Body of pancreas (tissue), 4 donors: Measurements from ENCODE around the gene RGS1. TPM values are rescaled to one million over a fixed set of nuclear protein-coding genes. Genes with fewer than 3 reads are reported as not detected.
A peak's percentile ranks its signal among the peaks of the same experiment; 100 is the strongest.

ENCODE experiments used
- ATAC-seq: fragments of 150-250 bp; one replicate; pipeline ENCODE4 v1.9.1; 2016
- DNase-seq, 4 donors: peaks; one replicate each; pipeline ENCODE4 v3.0.0-alpha.2; 2019
- H3K27ac ChIP-seq, 4 donors: fragments of 200-600 bp; sonication (generic); 1 replicate in 3 of 4; 2 replicates in 1 of 4; pipeline versions ENCODE4 v1.5.1 to v1.6.1; 2016 to 2019; ENCODE audit warnings: mild to moderate bottlenecking in 1 of 4, mixed read lengths in 1 of 4, moderate library complexity in 1 of 4
- H3K27me3 ChIP-seq, 2 donors: fragments of 200-600 bp; sonication (generic); one replicate each; pipeline ENCODE4 v1.6.0; 2016; ENCODE audit warnings: mild to moderate bottlenecking in 1 of 2
- H3K36me3 ChIP-seq, 2 donors: fragments of 200-600 bp; sonication (generic); replicated peaks in 1 of 2; 2 replicates each; pipeline ENCODE4 v1.5.1; 2016; ENCODE audit warnings: low read depth in 2 of 2; ENCODE audit not compliant: insufficient read depth in 1 of 2
- H3K4me1 ChIP-seq: fragments of 200-600 bp; sonication (generic); one replicate; pipeline ENCODE4 v1.6.0; 2016
- H3K4me3 ChIP-seq, 2 donors: fragments of 200-600 bp; sonication (generic); 1 replicate in 1 of 2; 2 replicates in 1 of 2; pipeline ENCODE4 v1.5.1; 2016 to 2019
- H3K9me3 ChIP-seq, 3 donors: fragments of 200-600 bp; sonication (generic); 1 replicate in 2 of 3; 2 replicates in 1 of 3; pipeline ENCODE4 v1.5.1; 2016
- POLR2A ChIP-seq, 3 donors: fragments of 450-650 bp; IDR thresholded peaks; one replicate each; pipeline ENCODE4 v1.6.1; 2016; ENCODE audit warnings: antibody characterized with exemption in 3 of 3, mild to moderate bottlenecking in 2 of 3
- WGBS, 2 donors: methylation state at CpG; one replicate each; pipeline ENCODE4 v1.1.5; 2017; 5-methylcytosine and 5-hydroxymethylcytosine counted together
- intact Hi-C: fragments of 100-400 bp; cut with DNase I; formaldehyde crosslinking; loops from one replicate; pipeline ENCODE4 v1.15.1; 2023
- total RNA-seq, 2 donors: library from RNA; depleted of rRNA; stranded (reverse); fragments of >200 nt; gene quantifications; one replicate each; pipeline ENCODE4 v1.1.0, GENCODE V29; 2016
- TF ChIP-seq, protein P1 (sequence below), 7 experiments: fragments of 450-650 bp in 4 of 7; fragments of 200-600 bp in 3 of 7; sonication (generic) in 3 of 7; IDR thresholded peaks; one replicate each; pipeline ENCODE4 v1.5.1; 2016 to 2019; ENCODE audit warnings: antibody characterized with exemption in 7 of 7

The RGS1 gene
- total RNA-seq, 2 donors from 2014 or later, result 0.99 to 10.4 TPM

DNA sequence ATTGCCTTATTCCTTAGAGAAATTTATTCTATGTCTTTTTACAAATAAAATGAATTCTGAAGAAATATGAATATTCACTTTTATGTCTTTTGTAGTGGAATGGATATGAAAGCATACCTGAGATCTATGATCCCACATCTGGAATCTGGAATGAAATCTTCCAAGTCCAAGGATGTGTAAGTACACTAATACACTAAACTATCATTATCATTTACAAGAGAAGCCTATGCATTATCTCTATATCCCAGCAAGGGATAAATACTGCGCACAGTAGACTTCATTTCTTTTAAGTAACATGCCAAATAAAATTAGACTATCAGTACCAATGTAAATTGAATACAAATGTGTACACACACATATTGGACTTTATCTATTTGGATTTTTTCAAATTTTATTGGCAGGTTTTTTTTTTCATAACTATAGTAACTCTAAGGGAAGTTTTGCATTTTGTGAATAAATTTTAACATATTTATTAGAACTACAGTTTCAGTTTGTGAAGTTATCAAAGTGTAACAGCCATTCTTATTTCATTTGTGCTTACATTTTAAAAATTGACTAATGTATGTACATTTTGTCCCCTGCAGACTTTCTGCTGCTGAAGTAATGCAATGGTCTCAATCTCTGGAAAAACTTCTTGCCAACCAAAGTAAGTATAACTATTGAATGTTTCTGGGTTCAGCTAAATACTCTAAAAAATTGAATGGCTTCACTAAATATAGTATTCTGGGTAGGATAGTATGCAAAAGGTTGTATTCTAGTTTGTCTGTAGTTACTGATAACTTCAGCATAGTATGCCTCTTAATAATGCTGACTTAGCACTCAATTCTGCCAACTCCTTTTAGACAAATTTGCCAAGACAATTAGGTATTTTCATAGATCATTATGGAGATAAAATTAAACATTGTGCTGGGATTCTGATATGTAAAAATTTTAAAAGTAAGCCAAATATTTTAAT is 894 bp downstream of the RGS1 start:
- intact Hi-C loops, result no loop called here
- Histone ChIP-seq H3K4me3 (no peak overlapping the region), H3K27ac (no peak overlapping the region), H3K27me3 (no peaks in the 10 kb centered on the region), H3K36me3 (no peaks in the 10 kb centered on the region), H3K4me1 (peaks cover 6% of the 10 kb centered on the region), H3K9me3 (no peaks in the 10 kb centered on the region)
- WGBS, 2 donors, result 79 to 91% methylated on average over 1 of the region's 1 CpG
- DNase-seq (no peak), ATAC-seq (no peak)
- TF ChIP-seq, protein P1, sequence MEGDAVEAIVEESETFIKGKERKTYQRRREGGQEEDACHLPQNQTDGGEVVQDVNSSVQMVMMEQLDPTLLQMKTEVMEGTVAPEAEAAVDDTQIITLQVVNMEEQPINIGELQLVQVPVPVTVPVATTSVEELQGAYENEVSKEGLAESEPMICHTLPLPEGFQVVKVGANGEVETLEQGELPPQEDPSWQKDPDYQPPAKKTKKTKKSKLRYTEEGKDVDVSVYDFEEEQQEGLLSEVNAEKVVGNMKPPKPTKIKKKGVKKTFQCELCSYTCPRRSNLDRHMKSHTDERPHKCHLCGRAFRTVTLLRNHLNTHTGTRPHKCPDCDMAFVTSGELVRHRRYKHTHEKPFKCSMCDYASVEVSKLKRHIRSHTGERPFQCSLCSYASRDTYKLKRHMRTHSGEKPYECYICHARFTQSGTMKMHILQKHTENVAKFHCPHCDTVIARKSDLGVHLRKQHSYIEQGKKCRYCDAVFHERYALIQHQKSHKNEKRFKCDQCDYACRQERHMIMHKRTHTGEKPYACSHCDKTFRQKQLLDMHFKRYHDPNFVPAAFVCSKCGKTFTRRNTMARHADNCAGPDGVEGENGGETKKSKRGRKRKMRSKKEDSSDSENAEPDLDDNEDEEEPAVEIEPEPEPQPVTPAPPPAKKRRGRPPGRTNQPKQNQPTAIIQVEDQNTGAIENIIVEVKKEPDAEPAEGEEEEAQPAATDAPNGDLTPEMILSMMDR (IDR thresholded peaks at IDR 0.05), result no peak
- TF ChIP-seq POLR2A (IDR thresholded peaks at IDR 0.05), result no peak

DNA sequence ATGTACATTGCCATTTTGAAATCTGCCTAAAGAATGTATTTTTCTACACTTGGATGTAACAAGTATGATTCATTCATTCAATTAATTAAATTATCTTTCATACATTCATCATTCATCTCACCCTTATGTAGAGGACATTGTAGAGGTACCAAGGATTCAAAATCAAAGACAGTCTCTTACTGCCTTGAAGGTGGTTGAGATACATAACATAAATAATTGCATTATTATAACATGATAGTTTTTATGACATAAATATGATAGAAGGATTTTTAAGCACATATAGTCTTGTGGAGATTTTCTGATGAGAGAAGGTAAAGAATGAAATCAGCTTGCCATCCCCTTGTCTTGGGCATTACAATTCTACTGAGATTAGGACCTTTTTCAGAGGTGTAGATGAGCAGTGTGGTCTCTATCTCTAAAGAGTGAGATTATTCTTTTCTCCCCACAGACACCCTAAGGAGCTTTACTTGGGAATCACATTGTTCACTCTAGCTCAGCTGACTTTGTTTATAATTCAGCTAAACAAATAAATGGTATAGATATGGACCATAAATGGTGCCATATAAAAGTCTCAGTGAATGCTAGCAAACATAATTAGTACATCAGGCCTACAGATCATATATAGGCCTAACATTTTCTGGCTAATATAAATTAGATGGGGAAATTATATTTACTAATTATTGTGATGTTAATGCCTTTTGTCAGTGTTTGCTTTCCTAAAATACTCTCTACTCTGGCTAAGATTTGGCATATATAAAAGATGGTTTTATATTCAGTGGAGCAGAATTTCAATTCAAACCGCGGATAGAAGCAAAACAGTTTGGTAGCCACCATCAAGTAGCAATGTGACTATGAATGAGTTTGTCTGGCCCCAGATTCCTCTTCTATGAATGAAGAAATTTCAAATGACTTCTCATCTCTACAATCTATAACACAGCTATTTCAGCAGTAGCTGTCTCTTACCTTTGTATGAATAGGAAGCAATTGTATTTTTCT is 1.9 kb downstream of the RGS1 start:
- intact Hi-C loops, result no loop called here
- Histone ChIP-seq H3K4me1 (peaks cover 6% of the 10 kb centered on the region), H3K9me3 (no peaks in the 10 kb centered on the region), H3K36me3 (no peaks in the 10 kb centered on the region), H3K27ac (no peak overlapping the region), H3K27me3 (no peaks in the 10 kb centered on the region), H3K4me3 (peak overlapping the region in 1 of 2 donors; percentile 5)
- ATAC-seq (no peak), DNase-seq (no peak)
- no peak for TF ChIP-seq POLR2A (IDR thresholded peaks at IDR 0.05)
- TF ChIP-seq, protein P1 (IDR thresholded peaks at IDR 0.05), result no peak
- 92 to 93% methylated on average over 2 of the region's 2 CpGs for WGBS, 2 donors

- DNase-seq (no peak), ATAC-seq (no peak)
- Histone ChIP-seq H3K9me3 (no peaks in the 10 kb centered on the region), H3K4me1 (peaks cover 6% of the 10 kb centered on the region), H3K27ac (no peak overlapping the region), H3K27me3 (no peaks in the 10 kb centered on the region), H3K4me3 (no peak overlapping the region), H3K36me3 (no peaks in the 10 kb centered on the region)
- intact Hi-C loops, result no loop called here
- WGBS, 2 donors, result 36 to 47% methylated on average over 1 of the region's 1 CpG
- TF ChIP-seq, protein P1 (IDR thresholded peaks at IDR 0.05), result no peak
- no peak for TF ChIP-seq POLR2A (IDR thresholded peaks at IDR 0.05)
These were observed 2.8 kb downstream of the RGS1 start for GRCh38 chr1:192578144-192578909.

- Histone ChIP-seq H3K9me3 (no peaks in the 10 kb centered on the region), H3K27me3 (no peaks in the 10 kb centered on the region), H3K4me3 (no peak overlapping the region), H3K36me3 (no peaks in the 10 kb centered on the region), H3K27ac (no peak overlapping the region), H3K4me1 (peaks cover 5% of the 10 kb centered on the region)
- no peak for DNase-seq
- 73 to 74% methylated on average over 6 of the region's 6 CpGs for WGBS, 2 donors
- intact Hi-C loops, result no loop called here
- no peak for ATAC-seq
- no peak for TF ChIP-seq POLR2A (IDR thresholded peaks at IDR 0.05)
- TF ChIP-seq, protein P1 (IDR thresholded peaks at IDR 0.05), result no peak
These were observed 3.6 kb downstream of the RGS1 start for GRCh38 chr1:192579010-192579738.
